AG04449 (cell line): ENCODE data around the gene DLEC1.
"Not testable (repeated sequence)": the region's sequence is repeated elsewhere in the genome, so short reads cannot be mapped to it uniquely, and the experiment has no call there.

ENCODE experiments used
- CTCF ChIA-PET: fragments of 350-600 bp; formaldehyde crosslinking; extraction: SDS; loops from one replicate; lab custom pipeline; 2021; ENCODE audit warnings: antibody characterized with exemption; lab: Yijun Ruan, JAX
- POLR2A ChIA-PET: fragments of 400-600, 350-600 bp; formaldehyde crosslinking; extraction: SDS; loops from one replicate; lab custom pipeline; 2020; ENCODE audit warnings: antibody characterized with exemption, inconsistent platforms; lab: Yijun Ruan, JAX
- DNase-seq: peaks from one replicate; pipeline ENCODE4 v3.0.0-alpha.2; 2010; ENCODE audit warnings: low read depth, low spot score
- H3K4me3 ChIP-seq: 2 replicates; pipeline ENCODE4 v1.5.1; 2011; ENCODE audit warnings: low read depth, mild to moderate bottlenecking, control low read depth, low read length
- CTCF ChIP-seq: IDR thresholded peaks from one replicate; pipeline ENCODE4 v1.5.1; 2011; ENCODE audit warnings: mild to moderate bottlenecking, moderate library complexity, low read length, control low read depth, inconsistent platforms; ENCODE audit not compliant: insufficient read depth; ENCODE audit errors: missing control alignments

The DLEC1 gene

GRCh38 chr3:38084334-38085310 lies 45.6 kb downstream of the DLEC1 start:
- ChIA-PET CTCF (no interaction called here), POLR2A (no interaction called here)
- TF ChIP-seq CTCF = no peak
- no peak overlapping the region for H3K4me3 ChIP-seq
- DNase-seq = no peak

- no peak overlapping the region for H3K4me3 ChIP-seq
- POLR2A ChIA-PET = no interaction called here
- CTCF ChIA-PET = no interaction called here
- DNase-seq = no peak
- TF ChIP-seq CTCF = no peak
These were observed 46.4 kb downstream of the DLEC1 start for GRCh38 chr3:38085311-38085942.

- DNase-seq = no peak
- TF ChIP-seq CTCF = no peak
- H3K4me3 ChIP-seq = no peak overlapping the region
- CTCF ChIA-PET = no interaction called here
- POLR2A ChIA-PET = no interaction called here
These were observed 46.9 kb downstream of the DLEC1 start for GRCh38 chr3:38085943-38086324.

GRCh38 chr3:38086496-38086895 lies 47.5 kb downstream of the DLEC1 start:
- H3K4me3 ChIP-seq = no peak overlapping the region
- CTCF ChIA-PET = no interaction called here
- no peak for TF ChIP-seq CTCF
- DNase-seq = no peak
- POLR2A ChIA-PET = no interaction called here

- POLR2A ChIA-PET, CTCF ChIA-PET, H3K4me3 ChIP-seq, DNase-seq: not testable (repeated sequence)
These were observed 48.3 kb downstream of the DLEC1 start for GRCh38 chr3:38087278-38087677.

- no peak overlapping the region for H3K4me3 ChIP-seq
- ChIA-PET POLR2A (no interaction called here), CTCF (no interaction called here)
- no peak for TF ChIP-seq CTCF
- no peak for DNase-seq
These were observed 49.4 kb downstream of the DLEC1 start for GRCh38 chr3:38088126-38089078.
